HEK293T (cell line): Measurements from ENCODE around the gene PSMB1.
A peak's percentile ranks its signal among the peaks of the same experiment; 100 is the strongest.

ENCODE experiments used
- CTCF ChIA-PET: fragments of 350-600 bp; formaldehyde crosslinking; extraction: SDS; loops from one replicate; lab custom pipeline; 2021; ENCODE audit warnings: antibody characterized with exemption, inconsistent platforms; lab: Yijun Ruan, JAX
- POLR2A ChIA-PET: fragments of 350-600 bp; formaldehyde crosslinking; extraction: SDS; loops from one replicate; lab custom pipeline; 2020; ENCODE audit warnings: antibody characterized with exemption, inconsistent platforms; lab: Yijun Ruan, JAX
- DNase-seq: peaks from one replicate; pipeline ENCODE4 v3.0.0; 2012; ENCODE audit warnings: mixed read lengths; ENCODE audit errors: extremely low spot score
- ARNT ChIP-seq: fragments of 450-650 bp; IDR thresholded peaks from 2 replicates; pipeline ENCODE4 v1.6.1; 2017; ENCODE audit warnings: mild to moderate bottlenecking
- BHLHE40 ChIP-seq: fragments of 450-650 bp; IDR thresholded peaks from 2 replicates; pipeline ENCODE4 v1.6.1; 2016; ENCODE audit warnings: mild to moderate bottlenecking, moderate library complexity, borderline replicate concordance
- CTBP1 ChIP-seq: fragments of 450-650 bp; IDR thresholded peaks from 2 replicates; pipeline ENCODE4 v1.6.1; 2016; ENCODE audit warnings: borderline replicate concordance
- ELF4 ChIP-seq: fragments of 450-650 bp; IDR thresholded peaks from 2 replicates; pipeline ENCODE4 v1.6.1; 2017; ENCODE audit warnings: antibody characterized with exemption
- FOXA1 ChIP-seq: fragments of 450-650 bp; IDR thresholded peaks from 2 replicates; pipeline ENCODE4 v1.6.1; 2016; ENCODE audit warnings: mild to moderate bottlenecking
- FOXK2 ChIP-seq: fragments of 450-650 bp; IDR thresholded peaks from 2 replicates; pipeline ENCODE4 v1.6.1; 2016; ENCODE audit warnings: mild to moderate bottlenecking
- FOXM1 ChIP-seq: fragments of 450-650 bp; IDR thresholded peaks from 2 replicates; pipeline ENCODE4 v1.6.1; 2017; ENCODE audit warnings: mild to moderate bottlenecking, borderline replicate concordance
- HDGF ChIP-seq: fragments of 450-650 bp; IDR thresholded peaks from 2 replicates; pipeline ENCODE4 v1.6.1; 2017; ENCODE audit warnings: antibody characterized with exemption, borderline replicate concordance
- L3MBTL2 ChIP-seq: fragments of 450-650 bp; conservative IDR thresholded peaks from 2 replicates; pipeline ENCODE4 v1.6.1; 2016; ENCODE audit warnings: mild to moderate bottlenecking
- LEF1 ChIP-seq: fragments of 450-650 bp; IDR thresholded peaks from 2 replicates; pipeline ENCODE4 v1.6.1; 2017; ENCODE audit warnings: mild to moderate bottlenecking, borderline replicate concordance
- NFRKB ChIP-seq: fragments of 450-650 bp; IDR thresholded peaks from 2 replicates; pipeline ENCODE4 v1.6.1; 2016; ENCODE audit warnings: mild to moderate bottlenecking, moderate library complexity
- PKNOX1 ChIP-seq: fragments of 450-650 bp; IDR thresholded peaks from 2 replicates; pipeline ENCODE4 v1.6.1; 2016
- SP1 ChIP-seq: fragments of 450-650 bp; IDR thresholded peaks from 2 replicates; pipeline ENCODE4 v1.6.1; 2017
- SUZ12 ChIP-seq: fragments of 450-650 bp; IDR thresholded peaks from 2 replicates; pipeline ENCODE4 v1.6.1; 2016; ENCODE audit warnings: mild to moderate bottlenecking
- TARDBP ChIP-seq: fragments of 450-650 bp; IDR thresholded peaks from 2 replicates; pipeline ENCODE4 v1.6.1; 2016
- ZNF384 ChIP-seq: fragments of 450-650 bp; IDR thresholded peaks from 2 replicates; pipeline ENCODE4 v1.6.1; 2016

The PSMB1 gene

DNA sequence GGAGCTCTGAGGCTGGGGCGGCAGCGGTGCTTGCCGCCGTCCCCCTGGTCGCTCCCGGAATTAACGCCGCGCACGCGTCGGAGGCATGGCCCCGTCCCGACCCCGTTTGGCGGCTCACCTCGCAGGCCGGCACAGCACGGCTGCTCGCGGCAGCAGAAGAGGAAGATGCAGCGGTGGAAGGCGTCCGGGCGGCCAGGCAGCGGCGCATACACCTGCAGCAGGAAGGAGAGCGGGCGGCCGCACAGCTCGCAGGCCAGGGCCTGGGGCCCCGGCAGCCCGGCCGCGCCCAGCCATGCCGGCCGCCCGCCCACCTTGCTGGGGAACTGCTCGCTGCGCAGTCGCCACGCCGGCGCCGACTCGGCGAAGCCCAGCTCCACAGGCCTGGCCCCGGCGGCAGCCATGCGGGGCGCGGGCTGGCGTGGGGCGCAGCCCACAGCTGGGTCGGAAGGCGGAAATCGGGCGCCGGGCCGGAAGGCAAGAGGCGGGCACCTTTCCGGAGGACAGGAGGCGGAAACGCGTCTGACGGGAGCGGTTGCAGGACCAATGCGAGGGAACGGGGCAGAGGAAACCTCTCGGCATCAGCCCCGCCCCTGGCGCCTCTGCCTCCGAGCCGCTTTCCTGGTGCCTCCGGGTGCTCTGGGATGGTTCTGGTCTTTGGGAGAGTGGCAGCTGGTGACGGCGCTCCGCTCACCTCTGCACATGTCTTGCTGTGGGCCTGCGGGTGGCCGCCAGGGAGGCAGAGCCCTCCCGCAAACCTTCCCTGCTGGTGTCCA, 31.3 kb upstream of the PSMB1 start, which contains the start of gene PDCD2:
Gene PDCD2 (minus strand): TSS at position 457 of the 773 bp plus-strand sequence. CDS start 56 bp downstream, at position 401.
- ChIA-PET CTCF (interaction anchor here (1.2 kb wide), 1 partner anchor 10 kb away, joined by 4 read pairs; no protein-coding TSS in a partner anchor), POLR2A (interaction anchor here (0.7 to 2.0 kb wide), 10 partner anchors 9 to 833 kb away, joined by 3 to 17 read pairs (median 4); partner anchors contain the start of genes ERMARD and TBP)
- DNase-seq, result peak; percentile 98
- no peak for TF ChIP-seq FOXK2
- TF ChIP-seq SUZ12, result no peak
- no peak for TF ChIP-seq CTBP1
- peak; percentile 66 for TF ChIP-seq FOXM1
- TF ChIP-seq BHLHE40, result no peak
- TF ChIP-seq TARDBP, result no peak
- TF ChIP-seq PKNOX1, result peak; percentile 60
- no peak for TF ChIP-seq SP1
- TF ChIP-seq L3MBTL2, result no peak
- TF ChIP-seq ZNF384, result no peak
- TF ChIP-seq FOXA1, result no peak
- peak; percentile 82 for TF ChIP-seq ARNT
- TF ChIP-seq NFRKB, result no peak
- peak; percentile 92 for TF ChIP-seq LEF1
- no peak for TF ChIP-seq HDGF
- no peak; the same call in 1 of the 2 replicates for TF ChIP-seq ELF4

GRCh38 chr6:170583756-170584180, 30.7 kb upstream of the PSMB1 start:
- POLR2A ChIA-PET, result interaction anchor here (0.7 to 2.0 kb wide), 10 partner anchors 10 to 832 kb away, joined by 3 to 17 read pairs (median 4); partner anchors contain the start of genes ERMARD and TBP
- peak; percentile 14 for DNase-seq
- CTCF ChIA-PET, result interaction anchor here (1.2 kb wide), 1 partner anchor 10 kb away, joined by 4 read pairs; no protein-coding TSS in a partner anchor
- TF ChIP-seq SP1, result no peak

- DNase-seq, result no peak
- no peak for TF ChIP-seq NFRKB
- TF ChIP-seq TARDBP, result no peak
- no peak for TF ChIP-seq FOXM1
- no peak for TF ChIP-seq LEF1
- no peak for TF ChIP-seq BHLHE40
- TF ChIP-seq L3MBTL2, result no peak
- no peak for TF ChIP-seq PKNOX1
- TF ChIP-seq HDGF, result no peak
- ChIA-PET CTCF (no interaction called here), POLR2A (no interaction called here)
Measured at GRCh38 chr6:170578909-170579308, 25.8 kb upstream of the PSMB1 start.

DNA sequence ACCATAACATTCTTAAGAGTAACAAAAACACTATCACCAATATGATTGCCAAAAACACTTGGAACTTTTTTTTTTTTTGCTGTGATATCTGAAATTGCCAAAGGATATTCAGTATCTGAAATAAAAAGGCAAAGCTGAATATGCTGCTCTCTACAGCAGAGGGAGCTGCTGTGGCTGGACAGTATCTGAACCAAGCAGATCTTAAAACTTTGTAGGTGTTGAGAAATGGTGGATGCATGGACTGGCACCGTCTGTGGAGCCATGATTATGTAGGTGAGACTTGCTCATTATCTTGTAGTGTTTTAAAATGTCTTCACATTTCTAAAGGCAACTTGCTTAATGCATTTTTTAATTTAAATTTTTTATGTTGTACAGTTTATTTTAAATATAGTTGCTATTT, 22.1 kb upstream of the PSMB1 start:
- TF ChIP-seq LEF1, result no peak
- no peak for TF ChIP-seq TARDBP
- no peak for TF ChIP-seq FOXM1
- no peak for TF ChIP-seq ZNF384
- no peak for TF ChIP-seq HDGF
- no peak for TF ChIP-seq SP1
- DNase-seq, result peak; percentile 33
- CTCF ChIA-PET, result no interaction called here
- POLR2A ChIA-PET, result interaction anchor here (1.1 to 2.6 kb wide), 2 partner anchors 9 to 22 kb away, joined by 3 to 8 read pairs; partner anchors contain the start of genes PDCD2, PSMB1 and TBP

- ChIA-PET CTCF (interaction anchor here (1.9 kb wide), 1 partner anchor 11 kb away, joined by 4 read pairs; no protein-coding TSS in a partner anchor), POLR2A (interaction anchor here (2.6 kb wide), 1 partner anchor 12 kb away, joined by 8 read pairs; the partner anchor contains the start of gene PDCD2)
- DNase-seq, result no peak
- TF ChIP-seq ZNF384 (no peak), LEF1 (no peak), L3MBTL2 (no peak), BHLHE40 (no peak), FOXM1 (no peak), SUZ12 (no peak), CTBP1 (no peak), ELF4 (no peak)
Measured at GRCh38 chr6:170572704-170573466, 19.8 kb upstream of the PSMB1 start.

DNA sequence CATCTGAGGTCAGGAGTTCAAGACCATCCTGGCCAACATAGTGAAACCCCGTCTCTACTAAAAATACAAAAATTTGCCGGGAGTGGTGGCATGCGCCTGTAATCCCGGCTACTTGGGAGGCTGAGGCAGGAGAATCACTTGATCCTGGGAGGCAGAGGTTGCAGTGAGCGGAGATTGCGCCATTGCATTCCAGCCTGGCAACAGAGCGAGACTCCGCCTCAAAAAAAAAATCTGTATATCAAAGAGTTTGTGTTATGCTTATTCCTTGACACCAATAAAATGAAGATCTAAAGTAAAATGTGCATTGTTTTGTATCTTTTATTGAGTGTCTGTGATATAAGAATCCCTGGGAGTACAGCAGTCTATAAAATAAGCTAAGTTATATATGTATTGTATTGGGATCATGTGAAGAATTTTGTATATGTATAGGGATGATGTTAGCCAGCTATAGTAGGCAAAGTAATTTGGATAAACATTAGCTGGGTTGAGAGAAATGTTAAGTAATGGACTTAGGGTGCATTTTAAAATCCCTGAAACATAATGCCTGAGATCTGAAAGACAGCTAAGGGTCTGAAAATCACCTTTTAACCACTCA, 11.9 kb upstream of the PSMB1 start:
- TF ChIP-seq FOXK2 (no peak), SUZ12 (no peak), CTBP1 (no peak), PKNOX1 (no peak), SP1 (no peak)
- no peak for DNase-seq
- CTCF ChIA-PET, result interaction anchor here (0.6 kb wide), 1 partner anchor 1608 kb away, joined by 3 read pairs; no protein-coding TSS in a partner anchor
- POLR2A ChIA-PET, result interaction anchor here (0.7 kb wide), 1 partner anchor 11 kb away, joined by 4 read pairs; the partner anchor contains the start of gene TBP
